H1 (cell line): ENCODE measurements around the gene RTN4RL2. TPM values are rescaled to one million over a fixed set of nuclear protein-coding genes. Genes with fewer than 3 reads are reported as not detected.

Experiments used
- CTBP2 ChIP-seq: IDR thresholded peaks from 2 replicates; pipeline ENCODE4 v1.7.0; 2011; ENCODE audit warnings: borderline replicate concordance, mild to moderate bottlenecking, moderate library complexity, mixed read lengths, low read length; ENCODE audit not compliant: insufficient read depth, insufficient read length
- CTCF ChIP-seq, 3 experiments: IDR thresholded peaks; 1 replicate in 2 of 3; 2 replicates in 1 of 3; pipeline versions ENCODE4 v1.5.1 to v1.6.1; 2011; ENCODE audit warnings: low read length in 3 of 3, mild to moderate bottlenecking in 3 of 3, inconsistent platforms in 2 of 3, low read depth in 1 of 3, moderate library complexity in 1 of 3; ENCODE audit not compliant: insufficient read depth in 1 of 3; ENCODE audit errors: control extremely low read depth in 1 of 3
- EGR1 ChIP-seq: IDR thresholded peaks from 2 replicates; pipeline ENCODE4 v1.6.1; 2011; ENCODE audit warnings: low read depth, low read length, borderline replicate concordance
- HDAC2 ChIP-seq, 2 experiments: fragments of 300-600 bp in 1 of 2; sonication (generic) in 1 of 2; IDR thresholded peaks; 2 replicates each; pipeline ENCODE4 v1.6.1; 2011 to 2012; ENCODE audit warnings: low read depth in 2 of 2, low read length in 2 of 2, mild to moderate bottlenecking in 2 of 2, moderate library complexity in 2 of 2, borderline replicate concordance in 1 of 2, inconsistent platforms in 1 of 2
- HDAC6 ChIP-seq: IDR thresholded peaks from one replicate; pipeline ENCODE4 v1.7.1; 2012; ENCODE audit warnings: low read depth, mild to moderate bottlenecking, inconsistent platforms, low read length, moderate library complexity
- KDM4A ChIP-seq: IDR thresholded peaks from one replicate; pipeline ENCODE4 v1.7.1; 2012; ENCODE audit warnings: low read depth, mild to moderate bottlenecking, moderate library complexity, low read length, inconsistent platforms; ENCODE audit not compliant: severe bottlenecking
- NANOG ChIP-seq: IDR thresholded peaks from 2 replicates; pipeline ENCODE4 v1.6.1; 2011; ENCODE audit warnings: low read length, low read depth, mild to moderate bottlenecking, inconsistent platforms; ENCODE audit not compliant: insufficient read depth, poor library complexity, severe bottlenecking
- TAF1 ChIP-seq: IDR thresholded peaks from 2 replicates; pipeline ENCODE4 v1.6.1; 2011; ENCODE audit warnings: mild to moderate bottlenecking, low read depth, low read length
- TBP ChIP-seq: IDR thresholded peaks from 2 replicates; pipeline ENCODE4 v1.6.1; 2011; ENCODE audit warnings: low read depth, low read length, improper control_type of control experiment
- polyA plus RNA-seq, 7 experiments: library from polyadenylated mRNA; depleted of rRNA in 3 of 7; stranded (reverse) in 5 of 7; unstranded in 2 of 7; fragments of >200 nt in 5 of 7; fragments of 200-250 nt in 2 of 7; gene quantifications; 1 replicate in 5 of 7; 2 replicates in 1 of 7; 4 replicates in 1 of 7; pipeline versions ENCODE4 v1.2.1 to v1.2.3, GENCODE V29; 2011 to 2013; ENCODE audit warnings: missing spikeins in 2 of 7, mixed read lengths in 2 of 7
- total RNA-seq: library from RNA; stranded (reverse); fragmentation: NEBNext Ultra II Directional; extraction: Animal tissue kit (Norgen Biotek cat#: 25700); gene quantifications from 2 replicates; pipeline ENCODE4 v1.2.1, GENCODE V29; 2021

Gene RTN4RL2
- total and polyA plus RNA-seq, 2 of the 8 experiments (the other 6 are each of a cell fraction or from before 2014, with no cell fraction given) = 11.4 to 23.7 TPM

GRCh38 chr11:57456960-57457642 lies 3.2 kb upstream of the RTN4RL2 start (continued):
- peak in 1 of 2 experiments; percentile 94; a peak in 2 of 4 replicates for TF ChIP-seq HDAC2 (IDR thresholded peaks at IDR 0.05; ENCODE audit: borderline replicate concordance in 1 of 2, low read depth in 2 of 2, low read length in 2 of 2)
- no peak for TF ChIP-seq CTBP2
- TF ChIP-seq HDAC6 = no peak
- TF ChIP-seq NANOG = peak; percentile 6
- peak; percentile 40; the same call in 1 of the 2 replicates for TF ChIP-seq TBP
- TF ChIP-seq EGR1 = peak; percentile 77; the same call in 1 of the 2 replicates
- TF ChIP-seq TAF1 = no peak
- TF ChIP-seq CTCF (IDR thresholded peaks at IDR 0.05; ENCODE audit: control extremely low read depth in 1 of 3, insufficient read depth in 1 of 3, low read depth in 1 of 3, low read length in 3 of 3) = peak; percentile 92 to 97 (median 95)
- TF ChIP-seq KDM4A = peak; percentile 3
- TF ChIP-seq, all 59 proteins: peak for 12
